Vagina (tissue), 2 donors: ENCODE measurements around the gene CEP104.

Experiments used
- POLR2A ChIP-seq, 2 donors: fragments of 450-650 bp; IDR thresholded peaks; one replicate each; pipeline ENCODE4 v1.6.1; 2017; ENCODE audit warnings: antibody characterized with exemption in 2 of 2, mild to moderate bottlenecking in 2 of 2, moderate library complexity in 2 of 2
- POLR2AphosphoS5 ChIP-seq, 2 donors: sonication (generic); formaldehyde crosslinking; IDR thresholded peaks; one replicate each; pipeline ENCODE4 v1.9.0; 2017; ENCODE audit warnings: antibody characterized with exemption in 2 of 2, mild to moderate bottlenecking in 2 of 2, low read depth in 1 of 2; ENCODE audit not compliant: insufficient read depth in 1 of 2
- TF ChIP-seq, protein P1 (sequence below), 3 experiments: fragments of 450-650 bp in 2 of 3; fragments of 200-600 bp in 1 of 3; sonication (generic) in 1 of 3; IDR thresholded peaks; one replicate each; pipeline ENCODE4 v1.5.1; 2017 to 2019; ENCODE audit warnings: antibody characterized with exemption in 3 of 3, mild to moderate bottlenecking in 2 of 3, moderate library complexity in 2 of 3

DNA sequence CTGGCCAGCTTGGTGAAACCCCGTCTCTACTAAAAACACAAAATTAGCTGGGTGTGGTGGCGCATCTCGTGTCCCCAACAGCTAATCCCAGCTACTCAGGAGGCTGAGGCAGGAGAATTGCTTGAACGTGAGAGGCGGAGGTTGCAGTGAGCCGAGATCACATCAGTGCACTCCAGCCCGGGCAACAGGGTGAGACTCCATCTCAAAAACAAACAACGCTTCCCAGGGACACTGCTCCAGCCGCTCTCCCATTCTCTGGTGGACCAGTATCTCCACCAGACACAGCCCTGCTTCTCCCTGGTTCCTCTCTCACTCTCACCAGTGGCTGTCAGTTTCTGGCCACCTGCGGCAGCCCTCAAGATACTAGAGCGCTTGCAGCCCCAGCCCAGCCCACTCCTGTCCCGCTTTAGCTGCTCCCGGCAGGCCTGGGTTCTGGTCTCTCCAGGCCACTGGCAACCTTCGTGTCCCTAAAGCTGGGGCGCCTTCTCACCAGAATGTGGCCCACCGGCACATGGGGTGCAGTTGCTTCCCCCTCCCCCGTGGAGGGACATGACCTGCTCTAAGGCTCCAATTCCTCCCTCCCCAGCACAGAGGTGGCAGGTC, 39.8 kb downstream of the CEP104 start:
- TF ChIP-seq, protein P1, sequence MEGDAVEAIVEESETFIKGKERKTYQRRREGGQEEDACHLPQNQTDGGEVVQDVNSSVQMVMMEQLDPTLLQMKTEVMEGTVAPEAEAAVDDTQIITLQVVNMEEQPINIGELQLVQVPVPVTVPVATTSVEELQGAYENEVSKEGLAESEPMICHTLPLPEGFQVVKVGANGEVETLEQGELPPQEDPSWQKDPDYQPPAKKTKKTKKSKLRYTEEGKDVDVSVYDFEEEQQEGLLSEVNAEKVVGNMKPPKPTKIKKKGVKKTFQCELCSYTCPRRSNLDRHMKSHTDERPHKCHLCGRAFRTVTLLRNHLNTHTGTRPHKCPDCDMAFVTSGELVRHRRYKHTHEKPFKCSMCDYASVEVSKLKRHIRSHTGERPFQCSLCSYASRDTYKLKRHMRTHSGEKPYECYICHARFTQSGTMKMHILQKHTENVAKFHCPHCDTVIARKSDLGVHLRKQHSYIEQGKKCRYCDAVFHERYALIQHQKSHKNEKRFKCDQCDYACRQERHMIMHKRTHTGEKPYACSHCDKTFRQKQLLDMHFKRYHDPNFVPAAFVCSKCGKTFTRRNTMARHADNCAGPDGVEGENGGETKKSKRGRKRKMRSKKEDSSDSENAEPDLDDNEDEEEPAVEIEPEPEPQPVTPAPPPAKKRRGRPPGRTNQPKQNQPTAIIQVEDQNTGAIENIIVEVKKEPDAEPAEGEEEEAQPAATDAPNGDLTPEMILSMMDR (IDR thresholded peaks at IDR 0.05) = no peak
- no peak for TF ChIP-seq POLR2AphosphoS5 (IDR thresholded peaks at IDR 0.05; ENCODE audit: insufficient read depth in 1 of 2, low read depth in 1 of 2)
- TF ChIP-seq POLR2A (IDR thresholded peaks at IDR 0.05) = no peak
